HAP-1 (cell line): ENCODE measurements around the gene ZBTB48.
"Not testable (repeated sequence)": the region's sequence is repeated elsewhere in the genome, so short reads cannot be mapped to it uniquely, and the experiment has no call there.

Experiments
- DNase-seq, 2 experiments: peaks; one replicate each; pipeline ENCODE4 v3.0.0-alpha.2; 2016 to 2020; ENCODE audit warnings: low spot score in 2 of 2
- H3K27me3 ChIP-seq: fragments of 250-450 bp; sonication (Bioruptor Pico); 2 replicates; pipeline ENCODE4 v1.5.1; 2020; ENCODE audit warnings: low read depth, mild to moderate bottlenecking, moderate library complexity
- H3K36me3 ChIP-seq: fragments of 250-450 bp; sonication (Bioruptor Pico); replicated peaks from 2 replicates; pipeline ENCODE4 v1.5.1; 2020; ENCODE audit warnings: mild to moderate bottlenecking
- H3K4me1 ChIP-seq: fragments of 250-450 bp; sonication (Bioruptor Pico); 2 replicates; pipeline ENCODE4 v1.5.1; 2020; ENCODE audit warnings: mild to moderate bottlenecking
- H3K4me3 ChIP-seq: fragments of 250-450 bp; sonication (Bioruptor Pico); 2 replicates; pipeline ENCODE4 v1.5.1; 2020; ENCODE audit warnings: mild to moderate bottlenecking, moderate library complexity
- H3K9me3 ChIP-seq: fragments of 250-450 bp; sonication (Bioruptor Pico); 2 replicates; pipeline ENCODE4 v1.5.1; 2020; ENCODE audit warnings: mild to moderate bottlenecking, moderate library complexity
- in situ Hi-C: fragments of 300-500 bp; cut with MboI; formaldehyde crosslinking; loops from 3 replicates; pipeline ENCODE4 v1.14.3; 2020; ENCODE audit warnings: low sequenced_read_pairs, inconsistent platforms, mixed read lengths

The ZBTB48 gene

GRCh38 chr1:6590046-6590445, 10.3 kb downstream of the ZBTB48 start:
- H3K27me3 ChIP-seq: no peaks in the 10 kb centered on the region
- DNase-seq: no peak
- no peaks in the 10 kb centered on the region for H3K9me3 ChIP-seq
- in situ Hi-C loops: no loop called here
- no peaks in the 10 kb centered on the region for H3K4me1 ChIP-seq
- H3K36me3 ChIP-seq: peaks cover 63% of the 10 kb centered on the region
- no peak overlapping the region for H3K4me3 ChIP-seq

- H3K4me1 ChIP-seq: no peaks in the 10 kb centered on the region
- peaks cover 69% of the 10 kb centered on the region for H3K36me3 ChIP-seq
Observed at GRCh38 chr1:6591222-6591621, 11.4 kb downstream of the ZBTB48 start.

GRCh38 chr1:6591644-6592043, 11.8 kb downstream of the ZBTB48 start:
- H3K9me3 ChIP-seq: no peaks in the 10 kb centered on the region
- no peaks in the 10 kb centered on the region for H3K27me3 ChIP-seq
- no peak for DNase-seq
- H3K4me1 ChIP-seq: no peaks in the 10 kb centered on the region
- no peak overlapping the region for H3K4me3 ChIP-seq
- H3K36me3 ChIP-seq: peaks cover 73% of the 10 kb centered on the region
- in situ Hi-C loops: no loop called here

More at GRCh38 chr1:6591222-6591621, 11.4 kb downstream of the ZBTB48 start:
- in situ Hi-C loops: no loop called here
- no peak overlapping the region for H3K4me3 ChIP-seq
- no peak for DNase-seq
- no peaks in the 10 kb centered on the region for H3K9me3 ChIP-seq
- H3K27me3 ChIP-seq: no peaks in the 10 kb centered on the region

DNA sequence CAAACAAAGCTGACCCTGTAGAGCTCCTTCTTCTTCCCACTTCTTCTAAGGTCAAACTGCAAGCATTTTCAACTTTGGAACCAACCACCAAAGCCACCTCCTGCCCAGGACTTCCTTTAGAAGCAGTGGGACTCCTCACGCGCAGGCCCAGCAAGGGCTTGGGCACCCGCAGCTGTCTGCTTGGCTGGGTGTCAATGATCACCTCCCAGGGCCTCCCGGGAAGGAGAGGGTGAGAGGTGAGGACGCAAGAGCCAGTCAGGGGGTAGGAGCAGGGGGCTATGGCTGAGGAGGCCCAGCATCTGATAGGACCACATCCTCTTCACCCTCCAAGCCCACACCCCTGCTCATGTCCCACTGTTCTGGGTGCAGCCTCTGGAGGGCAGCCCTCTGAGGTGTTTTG, 12.6 kb downstream of the ZBTB48 start:
- Histone ChIP-seq H3K9me3 (no peaks in the 10 kb centered on the region), H3K4me3 (no peak overlapping the region), H3K27me3 (no peaks in the 10 kb centered on the region), H3K4me1 (no peaks in the 10 kb centered on the region), H3K36me3 (peaks cover 76% of the 10 kb centered on the region)
- no peak for DNase-seq
- in situ Hi-C loops: no loop called here

GRCh38 chr1:6592865-6593593, 13.2 kb downstream of the ZBTB48 start:
- Histone ChIP-seq H3K9me3 (no peaks in the 10 kb centered on the region), H3K4me3 (no peak overlapping the region), H3K4me1 (no peaks in the 10 kb centered on the region), H3K36me3 (peaks cover 76% of the 10 kb centered on the region), H3K27me3 (no peaks in the 10 kb centered on the region)
- in situ Hi-C loops: no loop called here
- no peak for DNase-seq

- Histone ChIP-seq H3K4me3 (no peak overlapping the region), H3K4me1 (no peaks in the 10 kb centered on the region), H3K9me3 (no peaks in the 10 kb centered on the region), H3K27me3 (no peaks in the 10 kb centered on the region), H3K36me3 (peaks cover 74% of the 10 kb centered on the region)
- no peak for DNase-seq
- in situ Hi-C loops: no loop called here
Observed at GRCh38 chr1:6593810-6594209, 14.0 kb downstream of the ZBTB48 start.

- no peak for DNase-seq
- Histone ChIP-seq H3K9me3 (no peaks in the 10 kb centered on the region), H3K27me3 (no peaks in the 10 kb centered on the region), H3K4me3 (no peak overlapping the region), H3K4me1 (peaks cover 3% of the 10 kb centered on the region), H3K36me3 (peaks cover 68% of the 10 kb centered on the region)
- in situ Hi-C loops: no loop called here
Observed at GRCh38 chr1:6594977-6595740, 15.4 kb downstream of the ZBTB48 start.

GRCh38 chr1:6596351-6596750, 16.6 kb downstream of the ZBTB48 start:
- Histone ChIP-seq H3K9me3 (no peaks in the 10 kb centered on the region), H3K4me1 (peaks cover 3% of the 10 kb centered on the region), H3K4me3 (no peak overlapping the region), H3K36me3 (peaks cover 59% of the 10 kb centered on the region), H3K27me3 (no peaks in the 10 kb centered on the region)
- in situ Hi-C loops: no loop called here
- no peak for DNase-seq

GRCh38 chr1:6596886-6597776, 17.3 kb downstream of the ZBTB48 start:
- Histone ChIP-seq H3K4me1 (peaks cover 3% of the 10 kb centered on the region), H3K4me3 (no peak overlapping the region), H3K9me3 (no peaks in the 10 kb centered on the region), H3K27me3 (no peaks in the 10 kb centered on the region), H3K36me3 (peaks cover 59% of the 10 kb centered on the region)
- no peak for DNase-seq
- in situ Hi-C loops: no loop called here

- Histone ChIP-seq H3K27me3 (no peaks in the 10 kb centered on the region), H3K36me3 (peaks cover 59% of the 10 kb centered on the region)
- no peak for DNase-seq
Observed at GRCh38 chr1:6597777-6598131, 18.0 kb downstream of the ZBTB48 start.

DNA sequence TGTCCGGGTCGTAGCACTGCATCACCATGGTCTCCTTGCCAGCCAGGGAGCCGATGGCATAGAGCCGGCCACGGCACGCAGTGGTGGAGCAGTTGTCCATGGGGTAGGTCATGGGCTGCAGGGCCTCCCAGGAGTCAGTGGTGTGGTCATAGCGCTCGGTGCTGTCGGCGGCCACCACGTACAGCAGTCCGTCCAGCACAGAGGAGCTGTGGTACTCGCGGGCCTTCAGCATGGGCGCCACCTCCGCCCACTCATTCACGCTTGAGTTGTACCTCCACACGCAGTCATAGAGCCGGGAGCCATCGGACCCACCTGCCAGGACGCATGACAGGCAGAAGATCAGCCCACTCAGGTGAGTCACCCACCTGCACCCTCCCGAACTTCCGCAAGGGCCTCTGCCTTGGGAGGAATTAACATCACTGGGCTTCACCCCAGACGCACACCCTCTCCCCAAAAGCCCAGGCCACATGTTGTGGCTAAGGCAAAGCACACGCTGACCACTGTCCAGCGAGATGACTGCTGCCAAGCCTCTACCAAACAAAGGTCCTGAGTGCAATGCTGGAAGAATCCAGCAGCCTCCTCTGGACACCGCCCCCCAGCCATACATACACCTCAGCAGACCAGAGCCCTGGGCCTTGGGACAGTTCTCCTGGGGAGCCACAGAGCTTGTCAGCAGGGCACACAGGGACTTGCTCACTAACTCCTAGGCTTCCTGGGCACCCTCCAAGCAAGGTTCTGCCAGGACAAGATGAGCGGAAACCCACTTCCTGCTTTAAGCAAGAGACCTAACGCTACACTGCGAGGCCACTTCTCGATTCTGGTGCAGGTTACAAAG, 19.6 kb downstream of the ZBTB48 start:
- Histone ChIP-seq H3K27me3 (no peaks in the 10 kb centered on the region), H3K9me3 (no peaks in the 10 kb centered on the region), H3K4me1 (peaks cover 9% of the 10 kb centered on the region), H3K36me3 (peaks cover 46% of the 10 kb centered on the region), H3K4me3 (peak overlapping the region; percentile 71)
- DNase-seq: no peak
- in situ Hi-C loops: no loop called here

More at GRCh38 chr1:6597777-6598131, 18.0 kb downstream of the ZBTB48 start:
- in situ Hi-C loops: no loop called here
- Histone ChIP-seq H3K4me3 (no peak overlapping the region), H3K4me1 (peaks cover 3% of the 10 kb centered on the region), H3K9me3 (no peaks in the 10 kb centered on the region)

- H3K27me3 ChIP-seq, DNase-seq, H3K4me1 ChIP-seq, in situ Hi-C loops, H3K9me3 ChIP-seq: not testable (repeated sequence)
- peaks cover 44% of the 10 kb centered on the region for H3K36me3 ChIP-seq
- H3K4me3 ChIP-seq: peak overlapping the region; percentile 71
Observed at GRCh38 chr1:6599991-6600390, 20.2 kb downstream of the ZBTB48 start.

- in situ Hi-C loops: no loop called here
- Histone ChIP-seq H3K27me3 (no peaks in the 10 kb centered on the region), H3K36me3 (peaks cover 39% of the 10 kb centered on the region), H3K4me1 (peaks cover 9% of the 10 kb centered on the region), H3K9me3 (no peaks in the 10 kb centered on the region), H3K4me3 (peak overlapping the region; percentile 71)
- peak; percentile 32 to 67 for DNase-seq
Observed at GRCh38 chr1:6600410-6601048, 20.7 kb downstream of the ZBTB48 start.
